Measurements from ENCODE around the gene THSD7A. TPM values are rescaled to one million over a fixed set of nuclear protein-coding genes. Genes with fewer than 3 reads are reported as not detected.

THSD7A gene
- total and polyA plus RNA-seq, 2 of the 13 experiments (the other 11 are each of a cell fraction or from before 2014, with no cell fraction given): 0.01 to 0.07 TPM

GRCh38 chr7:11625669-11626068 lies 206.3 kb downstream of the THSD7A start (continued):
- no peak for TF ChIP-seq HNRNPUL1 (IDR thresholded peaks at IDR 0.05; ENCODE audit: low read depth, low read length)

- intact Hi-C loops (cut with micrococcal nuclease; ENCODE audit: unreplicated experiment) (no loop called here), in situ Hi-C loops (cut with HindIII; ENCODE audit: extremely low pct_ligation_motif_present, low pct_unique_long_range_greater_than_20kb) (no loop called here)
- H3K79me2 ChIP-seq (ENCODE audit: insufficient read depth, low read length): no peaks in the 10 kb centered on the region
- DNase-seq (ENCODE audit: low spot score) (no peak), FAIRE-seq (no peak), ATAC-seq (no peak)
- H3K4me1 ChIP-seq (ENCODE audit: insufficient read depth, low read length): no peaks in the 10 kb centered on the region
- no peak overlapping the region for H2AFZ ChIP-seq (ENCODE audit: low read length)
- no peak overlapping the region for H3K4me3 ChIP-seq (replicated peaks in 1 of 3; ENCODE audit: insufficient read depth in 1 of 3, low read depth in 2 of 3, low read length in 3 of 3)
- no TSS peak for BruUV-seq (replicated peaks)
- H3K9ac ChIP-seq (ENCODE audit: insufficient read depth, low read depth, low read length): no peak overlapping the region
- no peak overlapping the region for H3K4me2 ChIP-seq (ENCODE audit: low read depth, low read length)
- no peaks in the 10 kb centered on the region for H4K20me1 ChIP-seq (ENCODE audit: insufficient read depth, low read length)
- H3K27ac ChIP-seq (ENCODE audit: extremely low read length, insufficient read depth, low read length): no peak overlapping the region
- 11% methylated on average over 4 of the region's 4 CpGs for WGBS (ENCODE audit: low lambda C conversion rate)
- H3K9me3 ChIP-seq (ENCODE audit: low read length): no peaks in the 10 kb centered on the region
- no peaks in the 10 kb centered on the region for H3K36me3 ChIP-seq (replicated peaks in 1 of 2; ENCODE audit: control insufficient read depth in 1 of 2, insufficient read depth in 2 of 2, low read length in 2 of 2)
- H3K27me3 ChIP-seq (ENCODE audit: control insufficient read depth in 1 of 2, insufficient read depth in 2 of 2, low read length in 2 of 2): no peaks in the 10 kb centered on the region
- CTCF ChIA-PET (ENCODE audit: low intra/inter-chr PET ratio, low total read pairs): no interaction called here
- POLR2A ChIA-PET: no interaction called here
- TF ChIP-seq ZGPAT (CRISPR knock-in tag; IDR thresholded peaks at IDR 0.05) (no peak), ZNF225 (CRISPR knock-in tag; IDR thresholded peaks at IDR 0.05) (no peak), ZBTB42 (CRISPR knock-in tag; IDR thresholded peaks at IDR 0.05) (no peak), HNRNPUL1 (IDR thresholded peaks at IDR 0.05; ENCODE audit: low read depth, low read length) (no peak), ZNF569 (CRISPR knock-in tag; IDR thresholded peaks at IDR 0.05; ENCODE audit: borderline replicate concordance) (no peak), ZBTB3 (CRISPR knock-in tag; IDR thresholded peaks at IDR 0.05; ENCODE audit: borderline replicate concordance, low read depth) (no peak), ZNF740 (CRISPR knock-in tag; IDR thresholded peaks at IDR 0.05) (no peak)
- TF ChIP-seq, protein P1, sequence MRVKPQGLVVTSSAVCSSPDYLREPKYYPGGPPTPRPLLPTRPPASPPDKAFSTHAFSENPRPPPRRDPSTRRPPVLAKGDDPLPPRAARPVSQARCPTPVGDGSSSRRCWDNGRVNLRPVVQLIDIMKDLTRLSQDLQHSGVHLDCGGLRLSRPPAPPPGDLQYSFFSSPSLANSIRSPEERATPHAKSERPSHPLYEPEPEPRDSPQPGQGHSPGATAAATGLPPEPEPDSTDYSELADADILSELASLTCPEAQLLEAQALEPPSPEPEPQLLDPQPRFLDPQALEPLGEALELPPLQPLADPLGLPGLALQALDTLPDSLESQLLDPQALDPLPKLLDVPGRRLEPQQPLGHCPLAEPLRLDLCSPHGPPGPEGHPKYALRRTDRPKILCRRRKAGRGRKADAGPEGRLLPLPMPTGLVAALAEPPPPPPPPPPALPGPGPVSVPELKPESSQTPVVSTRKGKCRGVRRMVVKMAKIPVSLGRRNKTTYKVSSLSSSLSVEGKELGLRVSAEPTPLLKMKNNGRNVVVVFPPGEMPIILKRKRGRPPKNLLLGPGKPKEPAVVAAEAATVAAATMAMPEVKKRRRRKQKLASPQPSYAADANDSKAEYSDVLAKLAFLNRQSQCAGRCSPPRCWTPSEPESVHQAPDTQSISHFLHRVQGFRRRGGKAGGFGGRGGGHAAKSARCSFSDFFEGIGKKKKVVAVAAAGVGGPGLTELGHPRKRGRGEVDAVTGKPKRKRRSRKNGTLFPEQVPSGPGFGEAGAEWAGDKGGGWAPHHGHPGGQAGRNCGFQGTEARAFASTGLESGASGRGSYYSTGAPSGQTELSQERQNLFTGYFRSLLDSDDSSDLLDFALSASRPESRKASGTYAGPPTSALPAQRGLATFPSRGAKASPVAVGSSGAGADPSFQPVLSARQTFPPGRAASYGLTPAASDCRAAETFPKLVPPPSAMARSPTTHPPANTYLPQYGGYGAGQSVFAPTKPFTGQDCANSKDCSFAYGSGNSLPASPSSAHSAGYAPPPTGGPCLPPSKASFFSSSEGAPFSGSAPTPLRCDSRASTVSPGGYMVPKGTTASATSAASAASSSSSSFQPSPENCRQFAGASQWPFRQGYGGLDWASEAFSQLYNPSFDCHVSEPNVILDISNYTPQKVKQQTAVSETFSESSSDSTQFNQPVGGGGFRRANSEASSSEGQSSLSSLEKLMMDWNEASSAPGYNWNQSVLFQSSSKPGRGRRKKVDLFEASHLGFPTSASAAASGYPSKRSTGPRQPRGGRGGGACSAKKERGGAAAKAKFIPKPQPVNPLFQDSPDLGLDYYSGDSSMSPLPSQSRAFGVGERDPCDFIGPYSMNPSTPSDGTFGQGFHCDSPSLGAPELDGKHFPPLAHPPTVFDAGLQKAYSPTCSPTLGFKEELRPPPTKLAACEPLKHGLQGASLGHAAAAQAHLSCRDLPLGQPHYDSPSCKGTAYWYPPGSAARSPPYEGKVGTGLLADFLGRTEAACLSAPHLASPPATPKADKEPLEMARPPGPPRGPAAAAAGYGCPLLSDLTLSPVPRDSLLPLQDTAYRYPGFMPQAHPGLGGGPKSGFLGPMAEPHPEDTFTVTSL (CRISPR knock-in tag; IDR thresholded peaks at IDR 0.05; ENCODE audit: borderline replicate concordance): no peak
- TF ChIP-seq, protein P2, sequence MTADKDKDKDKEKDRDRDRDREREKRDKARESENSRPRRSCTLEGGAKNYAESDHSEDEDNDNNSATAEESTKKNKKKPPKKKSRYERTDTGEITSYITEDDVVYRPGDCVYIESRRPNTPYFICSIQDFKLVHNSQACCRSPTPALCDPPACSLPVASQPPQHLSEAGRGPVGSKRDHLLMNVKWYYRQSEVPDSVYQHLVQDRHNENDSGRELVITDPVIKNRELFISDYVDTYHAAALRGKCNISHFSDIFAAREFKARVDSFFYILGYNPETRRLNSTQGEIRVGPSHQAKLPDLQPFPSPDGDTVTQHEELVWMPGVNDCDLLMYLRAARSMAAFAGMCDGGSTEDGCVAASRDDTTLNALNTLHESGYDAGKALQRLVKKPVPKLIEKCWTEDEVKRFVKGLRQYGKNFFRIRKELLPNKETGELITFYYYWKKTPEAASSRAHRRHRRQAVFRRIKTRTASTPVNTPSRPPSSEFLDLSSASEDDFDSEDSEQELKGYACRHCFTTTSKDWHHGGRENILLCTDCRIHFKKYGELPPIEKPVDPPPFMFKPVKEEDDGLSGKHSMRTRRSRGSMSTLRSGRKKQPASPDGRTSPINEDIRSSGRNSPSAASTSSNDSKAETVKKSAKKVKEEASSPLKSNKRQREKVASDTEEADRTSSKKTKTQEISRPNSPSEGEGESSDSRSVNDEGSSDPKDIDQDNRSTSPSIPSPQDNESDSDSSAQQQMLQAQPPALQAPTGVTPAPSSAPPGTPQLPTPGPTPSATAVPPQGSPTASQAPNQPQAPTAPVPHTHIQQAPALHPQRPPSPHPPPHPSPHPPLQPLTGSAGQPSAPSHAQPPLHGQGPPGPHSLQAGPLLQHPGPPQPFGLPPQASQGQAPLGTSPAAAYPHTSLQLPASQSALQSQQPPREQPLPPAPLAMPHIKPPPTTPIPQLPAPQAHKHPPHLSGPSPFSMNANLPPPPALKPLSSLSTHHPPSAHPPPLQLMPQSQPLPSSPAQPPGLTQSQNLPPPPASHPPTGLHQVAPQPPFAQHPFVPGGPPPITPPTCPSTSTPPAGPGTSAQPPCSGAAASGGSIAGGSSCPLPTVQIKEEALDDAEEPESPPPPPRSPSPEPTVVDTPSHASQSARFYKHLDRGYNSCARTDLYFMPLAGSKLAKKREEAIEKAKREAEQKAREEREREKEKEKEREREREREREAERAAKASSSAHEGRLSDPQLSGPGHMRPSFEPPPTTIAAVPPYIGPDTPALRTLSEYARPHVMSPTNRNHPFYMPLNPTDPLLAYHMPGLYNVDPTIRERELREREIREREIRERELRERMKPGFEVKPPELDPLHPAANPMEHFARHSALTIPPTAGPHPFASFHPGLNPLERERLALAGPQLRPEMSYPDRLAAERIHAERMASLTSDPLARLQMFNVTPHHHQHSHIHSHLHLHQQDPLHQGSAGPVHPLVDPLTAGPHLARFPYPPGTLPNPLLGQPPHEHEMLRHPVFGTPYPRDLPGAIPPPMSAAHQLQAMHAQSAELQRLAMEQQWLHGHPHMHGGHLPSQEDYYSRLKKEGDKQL (CRISPR knock-in tag; IDR thresholded peaks at IDR 0.05; ENCODE audit: low read depth): no peak
These were observed 208.8 kb downstream of the THSD7A start for GRCh38 chr7:11623093-11623678.
